Measurements from ENCODE around the gene LRRC8B. TPM values are rescaled to one million over a fixed set of nuclear protein-coding genes. Genes with fewer than 3 reads are reported as not detected.

The LRRC8B gene
- total and polyA plus RNA-seq, 2 donors from 2014 or later = 2.4 to 15.1 TPM

GRCh38 chr1:89610457-89611011, 85.9 kb downstream of the LRRC8B start:
- no peak overlapping the region for H3K9ac ChIP-seq (ENCODE audit: low read length in 3 of 3)
- no peak for TF ChIP-seq CTCF (IDR thresholded peaks at IDR 0.05; ENCODE audit: borderline replicate concordance, extremely low read depth, insufficient read depth)
- DNase-seq (no peak), FAIRE-seq (no peak)
- no peaks in the 10 kb centered on the region for H3K9me3 ChIP-seq (ENCODE audit: control insufficient read depth in 2 of 3, insufficient read depth in 1 of 3, low read length in 3 of 3)
- no peaks in the 10 kb centered on the region for H3K27me3 ChIP-seq (ENCODE audit: control insufficient read depth, insufficient read depth, low read length)
- no peak overlapping the region for H3K4me3 ChIP-seq (ENCODE audit: low read length in 3 of 3)
- H3K4me1 ChIP-seq (ENCODE audit: control insufficient read depth in 2 of 3, insufficient read depth in 2 of 3, low read depth in 1 of 3, low read length in 3 of 3) = peaks cover 0 to 5% (median 0%) of the 10 kb centered on the region in 3 donors
- H3K36me3 ChIP-seq (ENCODE audit: control insufficient read depth in 2 of 3, insufficient read depth in 3 of 3, low read length in 3 of 3) = no peaks in the 10 kb centered on the region
- H3K27ac ChIP-seq (ENCODE audit: low read depth in 2 of 2, low read length in 2 of 2) = no peak overlapping the region
- intact Hi-C loops (cut with DNase I) = no loop called here

GRCh38 chr1:89611721-89612120, 87.1 kb downstream of the LRRC8B start:
- no peak for DNase-seq
- H3K4me1 ChIP-seq (ENCODE audit: control insufficient read depth in 2 of 3, insufficient read depth in 2 of 3, low read depth in 1 of 3, low read length in 3 of 3) = no peaks in the 10 kb centered on the region
- no peak for FAIRE-seq
- intact Hi-C loops (cut with DNase I) = no loop called here
- H3K27me3 ChIP-seq (ENCODE audit: control insufficient read depth, insufficient read depth, low read length) = no peaks in the 10 kb centered on the region
- no peak for TF ChIP-seq CTCF (IDR thresholded peaks at IDR 0.05; ENCODE audit: borderline replicate concordance, extremely low read depth, insufficient read depth)
- H3K4me3 ChIP-seq (ENCODE audit: low read length in 3 of 3) = no peak overlapping the region
- no peak overlapping the region for H3K9ac ChIP-seq (ENCODE audit: low read length in 3 of 3)
- H3K36me3 ChIP-seq (ENCODE audit: control insufficient read depth in 2 of 3, insufficient read depth in 3 of 3, low read length in 3 of 3) = no peaks in the 10 kb centered on the region
- no peaks in the 10 kb centered on the region for H3K9me3 ChIP-seq (ENCODE audit: control insufficient read depth in 2 of 3, insufficient read depth in 1 of 3, low read length in 3 of 3)
- no peak overlapping the region for H3K27ac ChIP-seq (ENCODE audit: low read depth in 2 of 2, low read length in 2 of 2)

GRCh38 chr1:89613928-89614327, 89.3 kb downstream of the LRRC8B start:
- DNase-seq (no peak), FAIRE-seq (no peak)
- Histone ChIP-seq H3K27me3 (ENCODE audit: control insufficient read depth, insufficient read depth, low read length) (no peaks in the 10 kb centered on the region), H3K4me3 (ENCODE audit: low read length in 3 of 3) (no peak overlapping the region), H3K27ac (ENCODE audit: low read depth in 2 of 2, low read length in 2 of 2) (no peak overlapping the region), H3K9ac (ENCODE audit: low read length in 3 of 3) (no peak overlapping the region), H3K9me3 (ENCODE audit: control insufficient read depth in 2 of 3, insufficient read depth in 1 of 3, low read length in 3 of 3) (no peaks in the 10 kb centered on the region), H3K4me1 (ENCODE audit: control insufficient read depth in 2 of 3, insufficient read depth in 2 of 3, low read depth in 1 of 3, low read length in 3 of 3) (no peaks in the 10 kb centered on the region), H3K36me3 (ENCODE audit: control insufficient read depth in 2 of 3, insufficient read depth in 3 of 3, low read length in 3 of 3) (no peaks in the 10 kb centered on the region)
- intact Hi-C loops (cut with DNase I) = no loop called here
- TF ChIP-seq CTCF (IDR thresholded peaks at IDR 0.05; ENCODE audit: borderline replicate concordance, extremely low read depth, insufficient read depth) = no peak

Data from kidney (tissue), 14 donors.